Urinary bladder (tissue), 4 donors: ENCODE results near the gene SPAG9. TPM values are rescaled to one million over a fixed set of nuclear protein-coding genes. Genes with fewer than 3 reads are reported as not detected.
A peak's percentile ranks its signal among the peaks of the same experiment; 100 is the strongest.

ENCODE experiments used
- DNase-seq: peaks from one replicate; pipeline ENCODE4 v3.0.0-alpha.2; 2015; ENCODE audit errors: extremely low spot score
- H3K27ac ChIP-seq: one replicate; pipeline ENCODE4 v1.5.1; 2013; ENCODE audit warnings: low read depth, mild to moderate bottlenecking, moderate library complexity
- H3K36me3 ChIP-seq: one replicate; pipeline ENCODE4 v1.6.1; 2013; ENCODE audit warnings: mild to moderate bottlenecking, moderate library complexity; ENCODE audit not compliant: insufficient read depth
- H3K4me1 ChIP-seq: one replicate; pipeline ENCODE4 v1.6.1; 2013; ENCODE audit warnings: mild to moderate bottlenecking, moderate library complexity; ENCODE audit not compliant: insufficient read depth
- H3K4me3 ChIP-seq: one replicate; pipeline ENCODE4 v1.5.1; 2013; ENCODE audit warnings: low read depth, low read length
- WGBS: extraction: QIAGEN DNeasy Blood & Tissue Kit; methylation state at CpG from one replicate; pipeline ENCODE4 v1.1.7; 2013; 5-methylcytosine and 5-hydroxymethylcytosine counted together
- polyA plus RNA-seq: library from polyadenylated mRNA; stranded (reverse); fragments of 200-250 nt; gene quantifications from one replicate; pipeline ENCODE4 v1.2.3, GENCODE V29; 2013
- total RNA-seq: library from RNA; depleted of rRNA; stranded (reverse); fragments of >200 nt; gene quantifications from one replicate; pipeline ENCODE4 v1.2.3, GENCODE V29; 2014
- donor health status: healthy with polysubstance abuse.
- donor health status: healthy.

The SPAG9 gene
- total and polyA plus RNA-seq, 2 donors, result 53.9 to 211 TPM

- DNase-seq, result no peak
- peaks cover 7% of the 10 kb centered on the region for H3K36me3 ChIP-seq
Observed at GRCh38 chr17:50995668-50996067, 125.0 kb downstream of the SPAG9 start.

GRCh38 chr17:50993544-50993943 lies 127.1 kb downstream of the SPAG9 start:
- H3K36me3 ChIP-seq, result peaks cover 8% of the 10 kb centered on the region
- 72% methylated on average over 2 of the region's 2 CpGs for WGBS
- no peak overlapping the region for H3K4me3 ChIP-seq
- H3K27ac ChIP-seq, result no peak overlapping the region
- no peaks in the 10 kb centered on the region for H3K4me1 ChIP-seq
- no peak for DNase-seq

More at GRCh38 chr17:50995668-50996067, 125.0 kb downstream of the SPAG9 start:
- Histone ChIP-seq H3K4me1 (no peaks in the 10 kb centered on the region), H3K27ac (no peak overlapping the region), H3K4me3 (no peak overlapping the region)
- 98% methylated on average over 2 of the region's 2 CpGs for WGBS

GRCh38 chr17:50989149-50989548 lies 131.5 kb downstream of the SPAG9 start:
- H3K4me3 ChIP-seq, result no peak overlapping the region
- peaks cover 7% of the 10 kb centered on the region for H3K36me3 ChIP-seq
- DNase-seq, result no peak
- H3K4me1 ChIP-seq, result no peaks in the 10 kb centered on the region
- 94% methylated on average over 3 of the region's 3 CpGs for WGBS
- no peak overlapping the region for H3K27ac ChIP-seq

- DNase-seq, result no peak
- Histone ChIP-seq H3K4me1 (no peaks in the 10 kb centered on the region), H3K36me3 (peaks cover 1% of the 10 kb centered on the region), H3K4me3 (no peak overlapping the region), H3K27ac (no peak overlapping the region)
- 92% methylated on average over 5 of the region's 5 CpGs for WGBS
Observed at GRCh38 chr17:50988427-50988826, 132.2 kb downstream of the SPAG9 start.

GRCh38 chr17:50986989-50987660 lies 133.5 kb downstream of the SPAG9 start:
- no peak for DNase-seq
- no peak overlapping the region for H3K27ac ChIP-seq
- 63% methylated on average over 1 of the region's 1 CpG for WGBS
- H3K4me1 ChIP-seq, result no peaks in the 10 kb centered on the region
- H3K4me3 ChIP-seq, result no peak overlapping the region
- peaks cover 1% of the 10 kb centered on the region for H3K36me3 ChIP-seq

GRCh38 chr17:50981279-50981678 lies 139.4 kb downstream of the SPAG9 start:
- H3K4me3 ChIP-seq, result no peak overlapping the region
- no peaks in the 10 kb centered on the region for H3K4me1 ChIP-seq
- no peaks in the 10 kb centered on the region for H3K36me3 ChIP-seq
- no peak overlapping the region for H3K27ac ChIP-seq
- no peak for DNase-seq

GRCh38 chr17:50979524-50979927 lies 141.1 kb downstream of the SPAG9 start:
- Histone ChIP-seq H3K4me1 (no peaks in the 10 kb centered on the region), H3K27ac (no peak overlapping the region), H3K36me3 (no peaks in the 10 kb centered on the region), H3K4me3 (no peak overlapping the region)
- DNase-seq, result no peak
- 85% methylated on average over 10 of the region's 10 CpGs for WGBS

- no peaks in the 10 kb centered on the region for H3K36me3 ChIP-seq
- H3K4me1 ChIP-seq, result no peaks in the 10 kb centered on the region
- H3K4me3 ChIP-seq, result no peak overlapping the region
- 55% methylated on average over 4 of the region's 4 CpGs for WGBS
- no peak for DNase-seq
- H3K27ac ChIP-seq, result no peak overlapping the region
Observed at GRCh38 chr17:50977487-50978159, 143.0 kb downstream of the SPAG9 start.

- no peak overlapping the region for H3K27ac ChIP-seq
- no peak for DNase-seq
- H3K4me1 ChIP-seq, result no peaks in the 10 kb centered on the region
- H3K4me3 ChIP-seq, result no peak overlapping the region
- 38% methylated on average over 2 of the region's 2 CpGs for WGBS
- no peaks in the 10 kb centered on the region for H3K36me3 ChIP-seq
Observed at GRCh38 chr17:50976951-50977472, 143.7 kb downstream of the SPAG9 start.

- WGBS, result 91% methylated on average over 7 of the region's 7 CpGs
- DNase-seq, result no peak
- Histone ChIP-seq H3K36me3 (no peaks in the 10 kb centered on the region), H3K27ac (no peak overlapping the region), H3K4me1 (no peaks in the 10 kb centered on the region), H3K4me3 (no peak overlapping the region)
Observed at GRCh38 chr17:50973557-50974494, 146.8 kb downstream of the SPAG9 start.

- Histone ChIP-seq H3K4me1 (no peaks in the 10 kb centered on the region), H3K4me3 (no peak overlapping the region), H3K27ac (no peak overlapping the region), H3K36me3 (no peaks in the 10 kb centered on the region)
- DNase-seq, result no peak
- WGBS, result 92% methylated on average over 5 of the region's 5 CpGs
Observed at GRCh38 chr17:50972577-50972976, 148.1 kb downstream of the SPAG9 start.

- 49% methylated on average over 1 of the region's 1 CpG for WGBS
- no peak for DNase-seq
- peaks cover 2% of the 10 kb centered on the region for H3K36me3 ChIP-seq
Observed at GRCh38 chr17:50967795-50968194, 152.9 kb downstream of the SPAG9 start.

GRCh38 chr17:50966163-50966666 lies 154.5 kb downstream of the SPAG9 start:
- 74% methylated on average over 3 of the region's 3 CpGs for WGBS
- DNase-seq, result no peak
- Histone ChIP-seq H3K36me3 (peaks cover 2% of the 10 kb centered on the region), H3K4me3 (no peak overlapping the region), H3K4me1 (no peaks in the 10 kb centered on the region), H3K27ac (no peak overlapping the region)

More at GRCh38 chr17:50967795-50968194, 152.9 kb downstream of the SPAG9 start:
- no peak overlapping the region for H3K4me3 ChIP-seq
- no peaks in the 10 kb centered on the region for H3K4me1 ChIP-seq
- H3K27ac ChIP-seq, result peak overlapping the region; percentile 23
